ENCODE data around the gene GPR146. TPM values are rescaled to one million over a fixed set of nuclear protein-coding genes. Genes with fewer than 3 reads are reported as not detected.

Gene GPR146
- total and polyA plus RNA-seq, 9 of the 15 experiments (the other 6 are each of a cell fraction or from before 2014, with no cell fraction given): 0.22 to 3.6 (median 0.64) TPM; not detected in 2

GRCh38 chr7:1044189-1045068 is at the start of gene GPR146 (continued):
- peak; percentile 47 for TF ChIP-seq HMGN3 (IDR thresholded peaks at IDR 0.05; ENCODE audit: borderline replicate concordance, extremely low read depth, insufficient read length, low read depth, low read length)
- TF ChIP-seq C11orf30 (IDR thresholded peaks at IDR 0.05; ENCODE audit: low read depth): peak; percentile 100
- TF ChIP-seq RREB1 (CRISPR knock-in tag; IDR thresholded peaks at IDR 0.05): no peak
- peak; percentile 52; the same call in 1 of the 2 replicates for TF ChIP-seq ZBTB9 (CRISPR knock-in tag; IDR thresholded peaks at IDR 0.05)
- TF ChIP-seq E2F6 (IDR thresholded peaks at IDR 0.05; ENCODE audit: borderline replicate concordance in 1 of 2, extremely low read depth in 1 of 2, insufficient read depth in 1 of 2, insufficient read length in 1 of 2, low read depth in 1 of 2, low read length in 1 of 2, poor library complexity in 1 of 2, severe bottlenecking in 1 of 2): peak; percentile 34 to 50
- peak; percentile 75 for TF ChIP-seq VEZF1 (CRISPR knock-in tag; IDR thresholded peaks at IDR 0.05)
- no peak for TF ChIP-seq STAT5B (CRISPR knock-in tag; IDR thresholded peaks at IDR 0.05)
- TF ChIP-seq FOXM1 (IDR thresholded peaks at IDR 0.05; ENCODE audit: low read depth): no peak
- TF ChIP-seq FOXM1 (CRISPR knock-in tag; IDR thresholded peaks at IDR 0.05; ENCODE audit: low read depth): no peak
- no peak for TF ChIP-seq DDX20 (tag; IDR thresholded peaks at IDR 0.05; ENCODE audit: low read depth)
- no peak for TF ChIP-seq ZNF253 (CRISPR knock-in tag; conservative IDR thresholded peaks at IDR 0.05)
- no peak for TF ChIP-seq SREBF2 (CRISPR knock-in tag; IDR thresholded peaks at IDR 0.05)
